ENCODE data around the gene FRMD4A. TPM values are rescaled to one million over a fixed set of nuclear protein-coding genes. Genes with fewer than 3 reads are reported as not detected.

The FRMD4A gene
- total and polyA plus RNA-seq, 3 donors from 2014 or later, result 15.0 to 20.8 (median 18.7) TPM

- peak; percentile 29 for DNase-seq
- no peaks in the 10 kb centered on the region for H3K9me3 ChIP-seq
- 52 to 58% methylated on average over 17 of the region's 17 CpGs for WGBS, 2 donors
- no peak overlapping the region for H3K4me3 ChIP-seq
- no peaks in the 10 kb centered on the region for H3K27me3 ChIP-seq
- intact Hi-C loops (cut with DNase I; ENCODE audit: low total_unique reads), result no loop called here
- no peaks in the 10 kb centered on the region for H3K4me1 ChIP-seq
- no peaks in the 10 kb centered on the region for H3K36me3 ChIP-seq (ENCODE audit: low read depth, missing control alignments)
- H3K27ac ChIP-seq, result no peak overlapping the region
- TF ChIP-seq CTCF (IDR thresholded peaks at IDR 0.05) (no peak), POLR2A (IDR thresholded peaks at IDR 0.05) (no peak)
Measured at GRCh38 chr10:13684252-13684791, 646.4 kb downstream of the FRMD4A start.

- intact Hi-C loops (cut with DNase I; ENCODE audit: low total_unique reads), result no loop called here
- Histone ChIP-seq H3K4me3 (no peak overlapping the region), H3K36me3 (ENCODE audit: low read depth, missing control alignments) (no peaks in the 10 kb centered on the region), H3K9me3 (no peaks in the 10 kb centered on the region), H3K27me3 (no peaks in the 10 kb centered on the region), H3K27ac (no peak overlapping the region), H3K4me1 (no peaks in the 10 kb centered on the region)
- no peak for DNase-seq
- TF ChIP-seq POLR2A (IDR thresholded peaks at IDR 0.05), result no peak
- no peak for TF ChIP-seq CTCF (IDR thresholded peaks at IDR 0.05)
- WGBS, 2 donors, result 95 to 97% methylated on average over 7 to 13 of the region's 13 CpGs
Measured at GRCh38 chr10:13683017-13683416, 647.7 kb downstream of the FRMD4A start.

- intact Hi-C loops (cut with DNase I; ENCODE audit: low total_unique reads), result no loop called here
- no peak for DNase-seq
Measured at GRCh38 chr10:13681960-13682359, 648.8 kb downstream of the FRMD4A start.

GRCh38 chr10:13681528-13681927 is 649.2 kb downstream of the FRMD4A start:
- no peak for DNase-seq
- H3K27ac ChIP-seq, result no peak overlapping the region
- H3K4me1 ChIP-seq, result no peaks in the 10 kb centered on the region
- no peaks in the 10 kb centered on the region for H3K9me3 ChIP-seq
- no peaks in the 10 kb centered on the region for H3K36me3 ChIP-seq (ENCODE audit: low read depth, missing control alignments)
- no peak overlapping the region for H3K4me3 ChIP-seq
- WGBS, 2 donors, result 83 to 90% methylated on average over 4 of the region's 4 CpGs
- TF ChIP-seq CTCF (IDR thresholded peaks at IDR 0.05) (no peak), POLR2A (IDR thresholded peaks at IDR 0.05) (no peak)
- intact Hi-C loops (cut with DNase I; ENCODE audit: low total_unique reads), result no loop called here
- no peaks in the 10 kb centered on the region for H3K27me3 ChIP-seq

More at GRCh38 chr10:13681960-13682359, 648.8 kb downstream of the FRMD4A start:
- Histone ChIP-seq H3K36me3 (ENCODE audit: low read depth, missing control alignments) (no peaks in the 10 kb centered on the region), H3K27me3 (no peaks in the 10 kb centered on the region), H3K4me1 (no peaks in the 10 kb centered on the region), H3K4me3 (no peak overlapping the region), H3K27ac (no peak overlapping the region), H3K9me3 (no peaks in the 10 kb centered on the region)
- TF ChIP-seq CTCF (IDR thresholded peaks at IDR 0.05) (no peak), POLR2A (IDR thresholded peaks at IDR 0.05) (no peak)
- WGBS, 2 donors, result 83 to 86% methylated on average over 7 of the region's 7 CpGs

GRCh38 chr10:13681095-13681494 is 649.6 kb downstream of the FRMD4A start:
- no peak overlapping the region for H3K27ac ChIP-seq
- no peaks in the 10 kb centered on the region for H3K9me3 ChIP-seq
- no peaks in the 10 kb centered on the region for H3K4me1 ChIP-seq
- no peak for DNase-seq
- intact Hi-C loops (cut with DNase I; ENCODE audit: low total_unique reads), result no loop called here
- no peaks in the 10 kb centered on the region for H3K36me3 ChIP-seq (ENCODE audit: low read depth, missing control alignments)
- no peak overlapping the region for H3K4me3 ChIP-seq
- 68 to 75% methylated on average over 4 of the region's 4 CpGs for WGBS, 2 donors
- no peak for TF ChIP-seq POLR2A (IDR thresholded peaks at IDR 0.05)
- no peak for TF ChIP-seq CTCF (IDR thresholded peaks at IDR 0.05)
- H3K27me3 ChIP-seq, result no peaks in the 10 kb centered on the region

Measured in testis (tissue), 3 donors.